Measurements from ENCODE around the gene VPS33A. TPM values are rescaled to one million over a fixed set of nuclear protein-coding genes. Genes with fewer than 3 reads are reported as not detected.
A peak's percentile ranks its signal among the peaks of the same experiment; 100 is the strongest.

Gene VPS33A
- total and polyA plus RNA-seq, 4 donors = 6.4 to 14.9 (median 10.0) TPM

DNA sequence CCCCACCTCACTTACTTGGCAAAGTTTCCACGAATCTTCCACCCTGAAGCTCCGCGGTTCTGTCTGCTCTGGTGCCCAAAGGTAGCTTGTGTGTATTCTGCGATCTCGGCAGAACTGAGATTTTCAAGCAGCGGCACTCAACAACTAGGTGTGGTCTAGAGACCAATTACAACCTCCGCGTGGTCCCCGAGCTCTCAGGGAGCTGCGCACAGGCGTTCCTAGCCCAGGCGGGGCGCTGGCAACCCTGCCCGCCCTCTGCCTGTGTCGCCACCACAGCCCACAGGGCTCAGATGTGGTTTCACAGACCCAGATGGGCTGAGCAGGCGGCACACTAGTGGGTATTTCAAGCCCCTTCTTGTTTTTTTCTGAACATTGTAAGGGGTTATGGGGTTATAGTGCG lies 39.0 kb downstream of the VPS33A start:
- no peak for DNase-seq (ENCODE audit: low spot score)
- H3K4me3 ChIP-seq (ENCODE audit: low read depth in 1 of 3, low read length in 3 of 3) = no peak overlapping the region
- WGBS = 89% methylated on average over 17 of the region's 17 CpGs
- H3K27me3 ChIP-seq (ENCODE audit: control insufficient read depth in 4 of 4, insufficient read depth in 4 of 4, low read length in 3 of 4) = no peaks in the 10 kb centered on the region
- H3K27ac ChIP-seq (ENCODE audit: low read depth in 1 of 2, low read length in 2 of 2) = no peak overlapping the region
- TF ChIP-seq, protein P1, sequence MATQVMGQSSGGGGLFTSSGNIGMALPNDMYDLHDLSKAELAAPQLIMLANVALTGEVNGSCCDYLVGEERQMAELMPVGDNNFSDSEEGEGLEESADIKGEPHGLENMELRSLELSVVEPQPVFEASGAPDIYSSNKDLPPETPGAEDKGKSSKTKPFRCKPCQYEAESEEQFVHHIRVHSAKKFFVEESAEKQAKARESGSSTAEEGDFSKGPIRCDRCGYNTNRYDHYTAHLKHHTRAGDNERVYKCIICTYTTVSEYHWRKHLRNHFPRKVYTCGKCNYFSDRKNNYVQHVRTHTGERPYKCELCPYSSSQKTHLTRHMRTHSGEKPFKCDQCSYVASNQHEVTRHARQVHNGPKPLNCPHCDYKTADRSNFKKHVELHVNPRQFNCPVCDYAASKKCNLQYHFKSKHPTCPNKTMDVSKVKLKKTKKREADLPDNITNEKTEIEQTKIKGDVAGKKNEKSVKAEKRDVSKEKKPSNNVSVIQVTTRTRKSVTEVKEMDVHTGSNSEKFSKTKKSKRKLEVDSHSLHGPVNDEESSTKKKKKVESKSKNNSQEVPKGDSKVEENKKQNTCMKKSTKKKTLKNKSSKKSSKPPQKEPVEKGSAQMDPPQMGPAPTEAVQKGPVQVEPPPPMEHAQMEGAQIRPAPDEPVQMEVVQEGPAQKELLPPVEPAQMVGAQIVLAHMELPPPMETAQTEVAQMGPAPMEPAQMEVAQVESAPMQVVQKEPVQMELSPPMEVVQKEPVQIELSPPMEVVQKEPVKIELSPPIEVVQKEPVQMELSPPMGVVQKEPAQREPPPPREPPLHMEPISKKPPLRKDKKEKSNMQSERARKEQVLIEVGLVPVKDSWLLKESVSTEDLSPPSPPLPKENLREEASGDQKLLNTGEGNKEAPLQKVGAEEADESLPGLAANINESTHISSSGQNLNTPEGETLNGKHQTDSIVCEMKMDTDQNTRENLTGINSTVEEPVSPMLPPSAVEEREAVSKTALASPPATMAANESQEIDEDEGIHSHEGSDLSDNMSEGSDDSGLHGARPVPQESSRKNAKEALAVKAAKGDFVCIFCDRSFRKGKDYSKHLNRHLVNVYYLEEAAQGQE (IDR thresholded peaks at IDR 0.05) = no peak
- TF ChIP-seq, protein P2, sequence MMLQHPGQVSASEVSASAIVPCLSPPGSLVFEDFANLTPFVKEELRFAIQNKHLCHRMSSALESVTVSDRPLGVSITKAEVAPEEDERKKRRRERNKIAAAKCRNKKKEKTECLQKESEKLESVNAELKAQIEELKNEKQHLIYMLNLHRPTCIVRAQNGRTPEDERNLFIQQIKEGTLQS (IDR thresholded peaks at IDR 0.05) = no peak
- H3K9ac ChIP-seq (ENCODE audit: low read depth in 1 of 2, low read length in 2 of 2) = no peak overlapping the region
- H3K4me1 ChIP-seq (ENCODE audit: control insufficient read depth in 4 of 4, insufficient read depth in 4 of 4, low read length in 3 of 4) = peaks cover 14 to 22% (median 19%) of the 10 kb centered on the region in 4 donors
- peaks cover 1 to 22% (median 17%) of the 10 kb centered on the region in 4 donors for H3K36me3 ChIP-seq (ENCODE audit: control insufficient read depth in 4 of 4, insufficient read depth in 3 of 4, low read depth in 1 of 4, low read length in 3 of 4)
- H3K9me3 ChIP-seq (ENCODE audit: control insufficient read depth in 4 of 4, low read length in 3 of 4) = no peaks in the 10 kb centered on the region

DNA sequence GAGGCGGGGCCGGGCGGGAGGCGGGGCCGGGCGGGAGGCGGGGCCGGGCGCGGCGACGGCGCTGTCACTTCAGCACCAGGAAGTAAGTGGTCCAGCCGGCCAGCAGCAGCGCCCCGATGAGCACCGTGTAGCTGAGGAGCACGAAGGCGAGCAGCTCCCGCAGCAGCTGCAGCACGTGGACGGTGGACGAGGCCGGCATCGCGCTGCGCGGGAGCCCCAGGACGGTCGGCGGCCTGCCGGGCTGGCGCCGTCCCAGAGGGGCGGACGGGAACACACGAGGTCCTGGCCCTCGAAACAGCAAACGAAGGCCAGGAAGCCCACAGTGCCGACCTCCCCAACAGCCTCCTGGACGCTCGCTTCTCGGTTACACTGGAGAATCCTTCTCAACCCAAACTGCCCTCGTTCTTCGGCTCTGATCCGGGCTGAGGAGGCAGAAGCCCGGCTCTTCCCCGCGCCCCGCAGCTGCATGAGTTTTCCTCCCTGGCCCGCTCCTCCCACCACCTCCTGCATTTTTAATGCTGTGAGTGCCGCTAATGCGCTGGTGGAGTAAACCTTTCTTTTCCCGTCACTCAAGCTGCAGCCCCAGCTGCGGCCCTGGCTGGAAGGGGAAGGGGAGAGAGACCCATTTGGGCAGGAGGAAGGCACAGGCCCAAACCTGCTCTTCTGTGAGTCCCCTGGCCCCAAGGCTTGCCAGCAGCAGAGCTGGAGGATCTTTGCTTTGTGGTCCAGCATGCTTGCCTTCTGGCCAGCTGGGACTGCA lies 39.7 kb downstream of the VPS33A start:
- peaks cover 14 to 22% (median 19%) of the 10 kb centered on the region in 4 donors for H3K4me1 ChIP-seq (ENCODE audit: control insufficient read depth in 4 of 4, insufficient read depth in 4 of 4, low read length in 3 of 4)
- TF ChIP-seq, protein P1 (IDR thresholded peaks at IDR 0.05) = peak; percentile 96
- TF ChIP-seq FOXA1 (IDR thresholded peaks at IDR 0.05) = no peak

GRCh38 chr12:122225683-122226365 lies 40.5 kb downstream of the VPS33A start, which contains the start of gene DIABLO:
Gene DIABLO, minus strand, starts transcription at chr12:122226052. Its CDS starts 38 bp downstream, at chr12:122226014.
- WGBS = under 1% methylated on average over 74 of the region's 74 CpGs
- peaks cover 14 to 22% (median 19%) of the 10 kb centered on the region in 4 donors for H3K4me1 ChIP-seq (ENCODE audit: control insufficient read depth in 4 of 4, insufficient read depth in 4 of 4, low read length in 3 of 4)
- H3K36me3 ChIP-seq (ENCODE audit: control insufficient read depth in 4 of 4, insufficient read depth in 3 of 4, low read depth in 1 of 4, low read length in 3 of 4) = peaks cover 3 to 23% (median 18%) of the 10 kb centered on the region in 4 donors
- TF ChIP-seq MAX (IDR thresholded peaks at IDR 0.05) = peak; percentile 51
- TF ChIP-seq GABPA (IDR thresholded peaks at IDR 0.05 in 1 of 2, conservative IDR thresholded peaks at IDR 0.05 in 1 of 2) = peak; percentile 79 to 95
- peak; percentile 99 for TF ChIP-seq YY1 (IDR thresholded peaks at IDR 0.05)
- TF ChIP-seq, protein P1 (IDR thresholded peaks at IDR 0.05) = no peak
- no peak for TF ChIP-seq CTCF (IDR thresholded peaks at IDR 0.05; ENCODE audit: low read depth, low read length, missing input control)
- no peak for TF ChIP-seq NR2F2 (IDR thresholded peaks at IDR 0.05)
- TF ChIP-seq EGR1 (IDR thresholded peaks at IDR 0.05; ENCODE audit: low read depth in 2 of 2) = peak in 1 of 2 donors; percentile 19

More for the DNA sequence above, 39.7 kb downstream of the VPS33A start:
- WGBS = 10% methylated on average over 55 of the region's 55 CpGs
- DNase-seq (ENCODE audit: low spot score) = no peak
- H3K4me3 ChIP-seq (ENCODE audit: low read depth in 1 of 3, low read length in 3 of 3) = peak overlapping the region; percentile 33 to 57 (median 57)
- no peak overlapping the region for H3K27ac ChIP-seq (ENCODE audit: low read depth in 1 of 2, low read length in 2 of 2)
- H3K36me3 ChIP-seq (ENCODE audit: control insufficient read depth in 4 of 4, insufficient read depth in 3 of 4, low read depth in 1 of 4, low read length in 3 of 4) = peaks cover 3 to 23% (median 16%) of the 10 kb centered on the region in 4 donors
- no peak overlapping the region for H3K9ac ChIP-seq (ENCODE audit: low read depth in 1 of 2, low read length in 2 of 2)
- H3K9me3 ChIP-seq (ENCODE audit: control insufficient read depth in 4 of 4, low read length in 3 of 4) = no peaks in the 10 kb centered on the region
- no peaks in the 10 kb centered on the region for H3K27me3 ChIP-seq (ENCODE audit: control insufficient read depth in 4 of 4, insufficient read depth in 4 of 4, low read length in 3 of 4)

More at GRCh38 chr12:122225683-122226365, 40.5 kb downstream of the VPS33A start, which contains the start of gene DIABLO:
- Histone ChIP-seq H3K27me3 (ENCODE audit: control insufficient read depth in 4 of 4, insufficient read depth in 4 of 4, low read length in 3 of 4) (no peaks in the 10 kb centered on the region), H3K27ac (ENCODE audit: low read depth in 1 of 2, low read length in 2 of 2) (peak within 1 kb of the TSS; percentile 82 to 95), H3K4me3 (ENCODE audit: low read depth in 1 of 3, low read length in 3 of 3) (peak within 1 kb of the TSS; percentile 77 to 97 (median 87)), H3K9ac (ENCODE audit: low read depth in 1 of 2, low read length in 2 of 2) (peak within 1 kb of the TSS; percentile 61 to 63), H3K9me3 (ENCODE audit: control insufficient read depth in 4 of 4, low read length in 3 of 4) (no peaks in the 10 kb centered on the region)
- DNase-seq (ENCODE audit: low spot score) = peak; percentile 100
